Measurements from ENCODE around the gene PITPNM1.

DNA sequence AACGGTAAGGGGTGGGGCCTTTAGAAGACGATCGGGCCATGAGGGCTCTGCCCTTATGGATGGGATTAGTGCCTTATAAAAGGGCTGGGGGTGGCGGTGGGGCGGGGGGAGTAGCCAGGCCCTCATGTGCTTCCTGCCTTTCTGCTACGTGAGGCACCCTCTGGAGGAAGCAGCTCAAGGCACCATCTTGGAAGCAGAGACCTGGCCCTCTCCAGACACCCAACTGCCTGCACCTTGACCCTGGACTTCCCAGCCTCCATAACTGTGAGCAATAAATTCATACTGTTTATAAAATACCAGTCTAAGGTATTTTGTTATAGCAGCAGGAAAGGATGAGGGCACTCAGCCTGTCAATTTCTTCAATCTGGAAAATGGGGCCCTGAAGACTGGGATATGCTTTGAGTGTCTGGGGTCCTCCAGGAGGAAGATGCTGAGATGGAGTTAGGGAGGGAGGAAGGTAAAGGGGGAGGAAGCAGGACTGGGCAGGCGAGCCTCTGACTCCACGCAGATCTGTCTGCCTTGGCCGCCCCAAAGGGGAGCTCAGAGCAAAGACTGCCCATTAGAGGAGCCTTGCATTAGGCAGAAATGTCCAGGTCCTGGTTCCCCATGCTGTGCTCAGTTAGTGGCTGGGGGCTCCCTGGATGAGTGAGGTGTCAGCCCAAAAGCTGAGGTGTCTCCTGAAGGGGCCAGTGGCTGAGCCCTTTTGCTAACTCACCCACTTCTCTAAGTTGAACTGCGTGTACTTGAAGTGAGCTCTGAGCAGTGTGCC is 12.8 kb upstream of the PITPNM1 start:
- TF ChIP-seq, protein P1, sequence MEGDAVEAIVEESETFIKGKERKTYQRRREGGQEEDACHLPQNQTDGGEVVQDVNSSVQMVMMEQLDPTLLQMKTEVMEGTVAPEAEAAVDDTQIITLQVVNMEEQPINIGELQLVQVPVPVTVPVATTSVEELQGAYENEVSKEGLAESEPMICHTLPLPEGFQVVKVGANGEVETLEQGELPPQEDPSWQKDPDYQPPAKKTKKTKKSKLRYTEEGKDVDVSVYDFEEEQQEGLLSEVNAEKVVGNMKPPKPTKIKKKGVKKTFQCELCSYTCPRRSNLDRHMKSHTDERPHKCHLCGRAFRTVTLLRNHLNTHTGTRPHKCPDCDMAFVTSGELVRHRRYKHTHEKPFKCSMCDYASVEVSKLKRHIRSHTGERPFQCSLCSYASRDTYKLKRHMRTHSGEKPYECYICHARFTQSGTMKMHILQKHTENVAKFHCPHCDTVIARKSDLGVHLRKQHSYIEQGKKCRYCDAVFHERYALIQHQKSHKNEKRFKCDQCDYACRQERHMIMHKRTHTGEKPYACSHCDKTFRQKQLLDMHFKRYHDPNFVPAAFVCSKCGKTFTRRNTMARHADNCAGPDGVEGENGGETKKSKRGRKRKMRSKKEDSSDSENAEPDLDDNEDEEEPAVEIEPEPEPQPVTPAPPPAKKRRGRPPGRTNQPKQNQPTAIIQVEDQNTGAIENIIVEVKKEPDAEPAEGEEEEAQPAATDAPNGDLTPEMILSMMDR (IDR thresholded peaks at IDR 0.05; ENCODE audit: poor library complexity): no peak
- TF ChIP-seq EZH2 (IDR thresholded peaks at IDR 0.05; ENCODE audit: borderline replicate concordance): no peak

Measured in hepatocyte (in vitro differentiated cells).